Measurements from ENCODE around the gene COL23A1.

The COL23A1 gene

DNA sequence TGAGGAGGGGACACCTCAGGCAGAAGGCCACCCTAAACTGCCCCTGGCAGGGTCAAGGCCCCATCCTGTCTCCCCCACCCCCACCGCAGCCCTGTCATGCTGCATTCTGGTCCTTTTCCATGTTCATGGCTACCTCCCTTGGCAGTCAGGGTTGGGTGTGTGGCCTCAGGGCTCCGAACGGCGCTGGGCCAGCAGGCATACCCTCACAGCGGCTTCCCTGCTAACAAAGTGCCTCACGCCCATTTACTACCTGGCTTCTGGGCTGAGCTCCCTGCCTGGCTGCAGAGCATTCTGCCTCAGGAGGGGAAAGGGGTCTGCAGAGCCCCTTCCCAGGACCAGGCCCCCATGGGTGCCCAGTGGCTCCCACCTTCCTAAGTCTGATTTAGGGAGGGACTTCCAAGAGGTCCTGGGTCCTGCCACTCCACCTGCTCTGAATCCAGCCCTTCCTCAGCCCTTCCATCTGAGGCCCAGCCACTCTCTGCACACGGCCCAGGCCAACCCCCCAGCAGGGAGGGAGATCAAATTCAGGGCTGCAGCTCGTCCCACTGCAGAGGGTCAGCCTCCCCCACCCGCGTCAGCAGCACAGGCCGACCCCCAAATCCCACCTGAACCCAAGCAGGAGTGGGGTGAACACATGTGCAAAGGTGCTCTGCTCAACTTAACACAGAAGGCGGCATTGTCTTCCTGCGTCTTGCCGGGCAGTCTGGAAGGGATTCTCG, 241.7 kb downstream of the COL23A1 start:
- Histone ChIP-seq H3K27me3 (ENCODE audit: control insufficient read depth in 1 of 2, insufficient read depth in 2 of 2, low read length in 2 of 2) (no peaks in the 10 kb centered on the region), H3K9ac (ENCODE audit: low read length) (no peak overlapping the region), H3K9me3 (ENCODE audit: low read length) (no peaks in the 10 kb centered on the region), H3K4me1 (ENCODE audit: insufficient read depth, low read length) (no peaks in the 10 kb centered on the region), H3K27ac (ENCODE audit: low read depth, low read length) (no peak overlapping the region), H3K36me3 (ENCODE audit: insufficient read depth, low read length) (no peaks in the 10 kb centered on the region), H3K4me3 (ENCODE audit: low read depth in 1 of 2, low read length in 2 of 2) (no peak overlapping the region)

DNA sequence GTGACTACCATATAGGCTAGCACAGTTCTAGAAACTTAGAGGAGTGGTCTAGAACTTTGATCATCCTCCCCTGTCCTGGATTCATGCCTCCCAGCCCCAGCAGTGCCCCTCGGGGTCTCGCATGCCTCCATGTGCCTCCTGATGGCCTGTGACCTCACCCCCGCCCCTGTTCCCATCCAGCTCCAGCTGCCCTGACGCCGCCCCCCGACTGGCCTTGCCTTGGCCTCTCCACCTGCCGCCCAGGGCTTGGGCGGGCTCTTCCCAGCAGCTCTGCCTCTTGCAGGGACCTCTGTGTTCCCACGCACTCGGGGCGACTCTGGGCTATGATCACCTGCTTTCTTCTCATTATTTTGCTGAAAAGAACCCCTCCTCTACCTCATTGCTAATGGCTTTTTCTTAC, 242.2 kb downstream of the COL23A1 start:
- no peaks in the 10 kb centered on the region for H3K4me1 ChIP-seq (ENCODE audit: insufficient read depth, low read length)
- H3K9me3 ChIP-seq (ENCODE audit: low read length) = no peaks in the 10 kb centered on the region
- H3K9ac ChIP-seq (ENCODE audit: low read length) = no peak overlapping the region
- no peak overlapping the region for H3K4me3 ChIP-seq (ENCODE audit: low read depth in 1 of 2, low read length in 2 of 2)
- no peaks in the 10 kb centered on the region for H3K36me3 ChIP-seq (ENCODE audit: insufficient read depth, low read length)
- no peaks in the 10 kb centered on the region for H3K27me3 ChIP-seq (ENCODE audit: control insufficient read depth in 1 of 2, insufficient read depth in 2 of 2, low read length in 2 of 2)
- no peak overlapping the region for H3K27ac ChIP-seq (ENCODE audit: low read depth, low read length)

DNA sequence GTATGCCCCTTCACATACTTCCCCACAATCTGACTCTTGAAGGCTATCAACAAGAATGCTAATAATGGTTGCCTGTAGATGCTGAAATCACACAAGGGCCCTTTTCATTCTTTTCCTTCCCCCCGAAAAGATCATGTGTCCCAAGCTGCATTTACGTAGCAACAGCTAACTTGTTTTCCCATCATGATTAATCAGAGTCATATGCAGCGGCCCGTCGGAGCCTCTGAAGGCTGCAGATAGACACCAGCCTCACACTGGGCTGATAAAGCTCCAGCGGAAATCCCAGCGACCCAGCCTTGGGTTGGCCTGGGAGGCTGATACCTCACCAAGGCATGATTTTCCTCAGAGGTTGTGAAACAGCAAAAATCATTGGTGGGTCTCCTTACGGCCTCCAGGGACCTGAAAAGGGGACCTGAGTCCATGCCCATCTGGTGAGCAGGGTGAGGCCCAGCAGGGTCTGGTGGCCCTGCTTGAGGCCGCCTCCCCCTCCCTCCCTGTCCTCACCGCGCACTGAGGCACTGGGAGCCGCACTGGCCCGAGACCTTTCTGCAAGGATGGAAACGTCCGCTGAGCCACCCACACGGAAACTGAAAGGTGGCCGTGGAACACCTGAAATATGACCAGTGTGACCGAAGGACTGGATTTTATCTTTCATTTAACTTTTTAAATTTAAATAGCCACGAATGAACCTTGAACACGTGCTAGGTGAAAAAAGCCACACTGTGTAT, 243.4 kb downstream of the COL23A1 start:
- Histone ChIP-seq H3K9me3 (ENCODE audit: low read length) (no peaks in the 10 kb centered on the region), H3K27me3 (ENCODE audit: control insufficient read depth in 1 of 2, insufficient read depth in 2 of 2, low read length in 2 of 2) (no peaks in the 10 kb centered on the region), H3K36me3 (ENCODE audit: insufficient read depth, low read length) (no peaks in the 10 kb centered on the region), H3K4me3 (ENCODE audit: low read depth in 1 of 2, low read length in 2 of 2) (no peak overlapping the region), H3K27ac (ENCODE audit: low read depth, low read length) (no peak overlapping the region), H3K4me1 (ENCODE audit: insufficient read depth, low read length) (no peaks in the 10 kb centered on the region), H3K9ac (ENCODE audit: low read length) (no peak overlapping the region)

DNA sequence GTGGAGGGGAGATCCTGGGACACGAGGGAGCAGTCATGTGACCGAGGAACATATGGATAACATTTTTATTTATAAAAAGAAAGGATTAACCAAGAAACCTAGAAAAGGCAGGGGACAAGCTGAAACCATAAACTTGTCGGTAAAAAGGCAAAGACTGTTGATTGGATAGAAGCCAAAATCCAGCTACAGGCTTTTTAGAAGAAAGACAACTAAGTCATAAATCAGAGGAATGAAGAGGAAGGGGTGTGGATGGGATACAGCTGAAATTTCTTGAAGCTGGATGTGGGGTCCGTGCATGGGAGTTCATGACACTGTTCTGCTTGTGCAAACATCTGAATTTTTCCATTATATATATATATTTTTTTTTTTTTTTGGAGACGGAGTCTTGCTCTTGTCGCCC, 246.9 kb downstream of the COL23A1 start:
- H3K36me3 ChIP-seq (ENCODE audit: insufficient read depth, low read length) = no peaks in the 10 kb centered on the region
- no peak overlapping the region for H3K4me3 ChIP-seq (ENCODE audit: low read depth in 1 of 2, low read length in 2 of 2)
- no peak overlapping the region for H3K9ac ChIP-seq (ENCODE audit: low read length)

DNA sequence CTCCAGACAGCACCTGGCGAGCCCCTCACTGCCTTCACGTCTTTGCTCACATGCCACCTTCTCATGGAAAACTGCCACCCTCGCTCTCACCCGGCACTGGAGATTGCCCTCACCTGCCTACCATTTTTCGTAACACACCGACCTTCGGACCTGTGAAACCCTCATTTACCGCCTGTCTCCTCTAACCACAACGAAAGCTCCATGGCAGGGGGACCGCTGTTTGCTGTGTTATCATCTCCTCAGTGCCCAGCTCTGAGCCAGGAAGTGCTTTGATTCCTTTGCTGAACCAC, 248.4 kb downstream of the COL23A1 start:
- H3K4me1 ChIP-seq (ENCODE audit: insufficient read depth, low read length) = no peaks in the 10 kb centered on the region

More for the DNA sequence above, 246.9 kb downstream of the COL23A1 start:
- no peak overlapping the region for H3K27ac ChIP-seq (ENCODE audit: low read depth, low read length)
- H3K27me3 ChIP-seq (ENCODE audit: control insufficient read depth in 1 of 2, insufficient read depth in 2 of 2, low read length in 2 of 2) = no peaks in the 10 kb centered on the region
- no peaks in the 10 kb centered on the region for H3K4me1 ChIP-seq (ENCODE audit: insufficient read depth, low read length)
- H3K9me3 ChIP-seq (ENCODE audit: low read length) = no peaks in the 10 kb centered on the region

DNA sequence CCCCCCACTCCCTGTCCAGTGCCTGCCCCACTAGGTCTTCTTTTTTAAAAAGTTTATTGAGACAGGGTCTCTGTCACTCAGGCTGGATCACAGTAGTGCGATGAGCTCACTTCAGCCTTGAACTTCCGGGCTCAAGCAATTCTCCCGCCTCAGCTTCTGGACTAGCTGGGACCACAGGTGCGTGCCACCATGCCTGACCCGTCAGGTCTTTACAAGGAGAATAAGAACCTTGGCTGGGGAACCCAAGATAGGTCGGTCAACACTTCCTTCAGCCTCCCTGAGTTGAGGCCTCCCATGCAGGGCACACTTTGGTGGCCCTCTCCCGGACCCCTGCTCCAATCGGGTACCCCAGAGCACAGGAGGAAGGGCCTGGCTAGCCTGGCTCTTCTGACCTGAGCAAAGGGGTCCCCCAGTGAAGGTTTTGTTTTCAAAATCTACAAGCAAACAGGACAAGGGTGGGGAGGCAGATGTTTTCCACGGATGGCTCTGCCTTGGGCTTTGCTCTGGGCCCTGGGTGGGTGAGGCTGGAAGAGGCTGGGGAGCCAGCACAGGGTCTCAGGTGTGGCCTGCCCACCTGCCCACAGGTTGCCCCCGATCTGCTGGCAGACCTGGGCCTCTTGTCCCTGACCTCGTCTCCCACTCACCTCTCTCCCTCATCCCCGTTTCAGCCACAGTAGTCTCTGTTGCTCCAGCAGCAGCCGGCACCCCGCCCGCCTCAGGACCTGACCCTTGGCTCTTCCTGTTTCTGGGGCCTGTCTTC, 248.9 kb downstream of the COL23A1 start:
- Histone ChIP-seq H3K36me3 (ENCODE audit: insufficient read depth, low read length) (no peaks in the 10 kb centered on the region), H3K27ac (ENCODE audit: low read depth, low read length) (no peak overlapping the region), H3K27me3 (ENCODE audit: control insufficient read depth in 1 of 2, insufficient read depth in 2 of 2, low read length in 2 of 2) (no peaks in the 10 kb centered on the region), H3K9ac (ENCODE audit: low read length) (no peak overlapping the region), H3K4me3 (ENCODE audit: low read depth in 1 of 2, low read length in 2 of 2) (no peak overlapping the region), H3K4me1 (ENCODE audit: insufficient read depth, low read length) (no peaks in the 10 kb centered on the region), H3K9me3 (ENCODE audit: low read length) (no peaks in the 10 kb centered on the region)

More for the DNA sequence above, 248.4 kb downstream of the COL23A1 start:
- Histone ChIP-seq H3K36me3 (ENCODE audit: insufficient read depth, low read length) (no peaks in the 10 kb centered on the region), H3K9me3 (ENCODE audit: low read length) (no peaks in the 10 kb centered on the region), H3K27ac (ENCODE audit: low read depth, low read length) (no peak overlapping the region), H3K27me3 (ENCODE audit: control insufficient read depth in 1 of 2, insufficient read depth in 2 of 2, low read length in 2 of 2) (no peaks in the 10 kb centered on the region), H3K4me3 (ENCODE audit: low read depth in 1 of 2, low read length in 2 of 2) (no peak overlapping the region), H3K9ac (ENCODE audit: low read length) (no peak overlapping the region)

DNA sequence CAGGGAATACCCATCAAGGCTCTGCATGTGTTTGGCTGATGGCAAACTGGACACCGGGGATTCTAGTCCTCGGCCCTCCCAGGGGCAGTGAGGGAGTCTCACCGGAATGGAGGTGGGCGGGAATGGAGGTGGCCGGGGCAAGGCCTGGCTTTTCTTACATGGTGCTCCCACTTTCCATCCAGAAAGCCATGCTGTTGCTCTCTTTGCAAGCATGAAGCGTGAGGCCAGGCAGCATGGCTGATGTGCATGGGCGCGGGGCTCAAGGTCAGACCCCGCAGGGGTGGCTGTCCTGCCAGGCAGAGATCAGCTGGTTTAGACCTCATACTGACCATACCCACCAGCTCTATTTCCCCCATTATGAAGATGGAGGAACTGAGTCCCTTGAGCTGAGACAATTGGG, 249.6 kb downstream of the COL23A1 start:
- H3K27me3 ChIP-seq (ENCODE audit: control insufficient read depth in 1 of 2, insufficient read depth in 2 of 2, low read length in 2 of 2) = no peaks in the 10 kb centered on the region
- no peak overlapping the region for H3K4me3 ChIP-seq (ENCODE audit: low read depth in 1 of 2, low read length in 2 of 2)
- no peak overlapping the region for H3K9ac ChIP-seq (ENCODE audit: low read length)
- H3K36me3 ChIP-seq (ENCODE audit: insufficient read depth, low read length) = no peaks in the 10 kb centered on the region
- H3K27ac ChIP-seq (ENCODE audit: low read depth, low read length) = no peak overlapping the region
- no peaks in the 10 kb centered on the region for H3K9me3 ChIP-seq (ENCODE audit: low read length)
- H3K4me1 ChIP-seq (ENCODE audit: insufficient read depth, low read length) = no peaks in the 10 kb centered on the region

GRCh38 chr5:178340187-178340586, 250.0 kb downstream of the COL23A1 start:
- H3K27ac ChIP-seq (ENCODE audit: low read depth, low read length) = no peak overlapping the region
- no peak overlapping the region for H3K9ac ChIP-seq (ENCODE audit: low read length)
- no peaks in the 10 kb centered on the region for H3K4me1 ChIP-seq (ENCODE audit: insufficient read depth, low read length)
- no peaks in the 10 kb centered on the region for H3K27me3 ChIP-seq (ENCODE audit: control insufficient read depth in 1 of 2, insufficient read depth in 2 of 2, low read length in 2 of 2)
- H3K9me3 ChIP-seq (ENCODE audit: low read length) = no peaks in the 10 kb centered on the region
- H3K36me3 ChIP-seq (ENCODE audit: insufficient read depth, low read length) = no peaks in the 10 kb centered on the region
- H3K4me3 ChIP-seq (ENCODE audit: low read depth in 1 of 2, low read length in 2 of 2) = no peak overlapping the region

DNA sequence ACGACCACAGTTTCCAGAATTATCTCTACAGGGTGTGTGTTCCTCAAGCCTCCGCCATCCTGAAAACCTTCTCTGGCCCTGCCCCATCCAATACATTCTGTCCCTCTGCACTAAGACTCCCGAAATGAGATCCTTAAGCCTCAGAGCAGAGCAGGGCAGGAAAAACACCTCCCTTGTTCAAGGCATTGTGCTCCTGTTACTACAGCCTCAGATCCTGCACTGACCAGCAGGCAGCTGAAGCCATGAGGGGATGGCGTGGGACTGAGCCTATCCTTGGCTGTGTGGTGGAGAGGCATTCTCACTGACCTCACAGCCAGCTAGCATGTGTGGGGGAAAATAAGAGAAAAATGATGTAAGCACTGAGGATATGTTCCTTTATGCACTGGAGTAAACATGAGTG, 250.9 kb downstream of the COL23A1 start:
- Histone ChIP-seq H3K27me3 (ENCODE audit: control insufficient read depth in 1 of 2, insufficient read depth in 2 of 2, low read length in 2 of 2) (no peaks in the 10 kb centered on the region), H3K27ac (ENCODE audit: low read depth, low read length) (no peak overlapping the region), H3K4me3 (ENCODE audit: low read depth in 1 of 2, low read length in 2 of 2) (no peak overlapping the region), H3K9me3 (ENCODE audit: low read length) (no peaks in the 10 kb centered on the region), H3K36me3 (ENCODE audit: insufficient read depth, low read length) (no peaks in the 10 kb centered on the region), H3K9ac (ENCODE audit: low read length) (no peak overlapping the region), H3K4me1 (ENCODE audit: insufficient read depth, low read length) (no peaks in the 10 kb centered on the region)

DNA sequence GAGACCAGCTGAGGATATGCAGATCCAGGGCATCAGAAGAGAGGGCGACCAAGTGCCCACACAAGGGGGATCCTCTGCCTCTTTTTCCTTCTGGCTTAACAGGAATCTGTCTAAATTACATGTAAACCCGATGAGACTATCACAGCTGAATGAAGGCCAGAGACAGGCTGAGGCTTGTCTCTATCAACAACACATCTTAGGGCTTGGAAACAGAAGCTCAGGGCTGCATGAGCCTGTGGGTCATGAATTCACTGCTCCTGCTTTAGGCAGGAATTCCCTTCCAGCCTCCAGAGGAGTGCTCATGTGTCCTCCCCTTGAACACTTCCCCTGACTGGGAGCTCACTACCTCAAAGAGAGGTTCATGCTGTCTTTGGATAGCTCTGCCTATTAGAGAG, 251.4 kb downstream of the COL23A1 start:
- Histone ChIP-seq H3K4me3 (ENCODE audit: low read depth in 1 of 2, low read length in 2 of 2) (no peak overlapping the region), H3K9me3 (ENCODE audit: low read length) (no peaks in the 10 kb centered on the region), H3K36me3 (ENCODE audit: insufficient read depth, low read length) (no peaks in the 10 kb centered on the region), H3K9ac (ENCODE audit: low read length) (no peak overlapping the region), H3K4me1 (ENCODE audit: insufficient read depth, low read length) (no peaks in the 10 kb centered on the region), H3K27me3 (ENCODE audit: control insufficient read depth in 1 of 2, insufficient read depth in 2 of 2, low read length in 2 of 2) (no peaks in the 10 kb centered on the region), H3K27ac (ENCODE audit: low read depth, low read length) (no peak overlapping the region)

DNA sequence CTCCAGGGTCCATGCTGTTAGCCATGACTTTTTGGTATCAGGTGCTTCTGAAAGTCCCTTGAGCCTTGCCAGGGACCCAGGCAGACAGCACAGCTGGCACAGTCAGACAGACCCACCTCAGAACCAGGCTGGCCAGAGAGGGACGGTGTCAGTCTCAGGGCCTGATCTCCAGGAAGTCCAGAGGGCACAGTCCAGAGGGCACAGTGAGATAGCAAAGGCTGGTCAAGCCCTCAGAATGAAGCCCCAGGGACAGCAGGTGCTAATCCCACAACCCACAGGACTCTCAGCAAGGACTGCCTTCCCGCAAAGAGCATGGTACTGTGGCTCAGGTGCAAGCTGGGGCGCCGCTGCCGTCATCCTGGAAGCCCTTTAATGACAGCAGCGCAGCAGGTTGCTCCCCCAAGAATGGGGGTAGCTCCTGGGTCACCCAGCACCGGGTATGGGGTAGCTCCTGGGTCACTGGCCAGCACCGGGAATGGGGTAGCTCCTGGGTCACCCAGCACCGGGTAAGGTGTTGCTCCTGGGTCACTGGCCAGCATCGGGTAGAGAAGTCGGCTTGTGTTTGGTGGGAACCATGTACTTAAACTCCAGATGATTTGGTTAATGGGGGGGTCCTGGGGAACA, 252.0 kb downstream of the COL23A1 start:
- no peak overlapping the region for H3K4me3 ChIP-seq (ENCODE audit: low read depth in 1 of 2, low read length in 2 of 2)
- H3K9me3 ChIP-seq (ENCODE audit: low read length) = no peaks in the 10 kb centered on the region
- no peaks in the 10 kb centered on the region for H3K27me3 ChIP-seq (ENCODE audit: control insufficient read depth in 1 of 2, insufficient read depth in 2 of 2, low read length in 2 of 2)
- no peak overlapping the region for H3K9ac ChIP-seq (ENCODE audit: low read length)
- H3K4me1 ChIP-seq (ENCODE audit: insufficient read depth, low read length) = no peaks in the 10 kb centered on the region
- no peaks in the 10 kb centered on the region for H3K36me3 ChIP-seq (ENCODE audit: insufficient read depth, low read length)
- no peak overlapping the region for H3K27ac ChIP-seq (ENCODE audit: low read depth, low read length)

Data from muscle layer of colon (tissue), 2 donors.